Ovary (tissue), 9 donors: Measurements from ENCODE around the gene CELF1. TPM values are rescaled to one million over a fixed set of nuclear protein-coding genes. Genes with fewer than 3 reads are reported as not detected.

Experiments used
- DNase-seq, 5 donors: peaks; one replicate each; pipeline ENCODE4 v3.0.0-alpha.2; 2019 to 2020
- H3K27ac ChIP-seq, 2 donors: fragments of 200-600 bp; one replicate each; pipeline versions ENCODE4 v1.5.1 to v1.8.0; 2019 to 2022
- H3K27me3 ChIP-seq: fragments of 200-600 bp; one replicate; pipeline ENCODE4 v1.8.0; 2022
- H3K36me3 ChIP-seq: fragments of 200-600 bp; sonication (generic); one replicate; pipeline ENCODE4 v1.5.1; 2019
- H3K4me1 ChIP-seq: one replicate; pipeline ENCODE4 v1.8.1; 2013; ENCODE audit warnings: mild to moderate bottlenecking, moderate library complexity; ENCODE audit not compliant: insufficient read depth
- H3K4me3 ChIP-seq: fragments of 200-600 bp; sonication (generic); one replicate; pipeline ENCODE4 v1.5.1; 2017
- H3K9me3 ChIP-seq, 2 donors: fragments of 200-600 bp in 1 of 2; sonication (generic) in 1 of 2; one replicate each; pipeline versions ENCODE4 v1.5.1 to v1.8.1; 2013 to 2019; ENCODE audit warnings: mild to moderate bottlenecking in 1 of 2, moderate library complexity in 1 of 2
- EP300 ChIP-seq: sonication (generic); formaldehyde crosslinking; IDR thresholded peaks from one replicate; pipeline ENCODE4 v1.6.1; 2017; ENCODE audit warnings: antibody characterized with exemption
- POLR2A ChIP-seq: fragments of 450-650 bp; IDR thresholded peaks from one replicate; pipeline ENCODE4 v1.6.1; 2017; ENCODE audit warnings: antibody characterized with exemption, mild to moderate bottlenecking, moderate library complexity
- WGBS, 3 donors: extraction: QIAGEN DNeasy Blood & Tissue Kit in 1 of 3; methylation state at CpG; one replicate each; pipeline versions ENCODE4 v1.1.5 to v1.1.7; 2013 to 2017; 5-methylcytosine and 5-hydroxymethylcytosine counted together
- intact Hi-C, 4 donors: fragments of 100-400 bp; cut with DNase I; formaldehyde crosslinking; loops; one replicate each; pipeline versions ENCODE4 v1.11.0 to v1.15.1; 2022 to 2023
- polyA plus RNA-seq, 2 donors: library from polyadenylated mRNA; stranded (reverse); fragments of 200-250 nt in 1 of 2; fragments of 350-450 nt in 1 of 2; fragmentation: Illumina TruSeq in 1 of 2; extraction: RNeasy Lipid Tissue Mini Kit (QIAGEN cat#74804) in 1 of 2; gene quantifications; one replicate each; pipeline ENCODE4 v1.2.3, GENCODE V29; 2013 to 2014
- total RNA-seq, 7 donors: library from RNA; depleted of rRNA in 2 of 7; stranded (reverse); fragments of >200 nt in 2 of 7; fragmentation: NEBNext Ultra II Directional in 3 of 7; extraction: Animal tissue kit (Norgen Biotek cat#: 25700) in 3 of 7; gene quantifications; one replicate each; pipeline versions ENCODE4 v1.1.0 to v1.2.4, GENCODE V29; 2016 to 2023
- TF ChIP-seq, protein P1 (sequence below), 3 donors: fragments of 450-650 bp in 2 of 3; fragments of 200-600 bp in 1 of 3; IDR thresholded peaks; one replicate each; pipeline versions ENCODE4 v1.5.1 to v1.8.0; 2016 to 2022; ENCODE audit warnings: antibody characterized with exemption in 3 of 3, mild to moderate bottlenecking in 1 of 3
- donor health status: DM: no; HTN: no; CAD: no; lungs with moderate emphysema.
- donor health status: DM: no; HTN: no; CAD: no.
- donor health status: Bipolar disorder and iron deficiency.
- donor health status: DM: yes; HTN: yes; CAD: no.
- donor health status: DM: no; HTN: no; CAD: no.
- donor health status: DM: yes; HTN: yes; CAD: no.

CELF1 gene
- total and polyA plus RNA-seq, 9 donors: 25.0 to 109 (median 71.5) TPM

DNA sequence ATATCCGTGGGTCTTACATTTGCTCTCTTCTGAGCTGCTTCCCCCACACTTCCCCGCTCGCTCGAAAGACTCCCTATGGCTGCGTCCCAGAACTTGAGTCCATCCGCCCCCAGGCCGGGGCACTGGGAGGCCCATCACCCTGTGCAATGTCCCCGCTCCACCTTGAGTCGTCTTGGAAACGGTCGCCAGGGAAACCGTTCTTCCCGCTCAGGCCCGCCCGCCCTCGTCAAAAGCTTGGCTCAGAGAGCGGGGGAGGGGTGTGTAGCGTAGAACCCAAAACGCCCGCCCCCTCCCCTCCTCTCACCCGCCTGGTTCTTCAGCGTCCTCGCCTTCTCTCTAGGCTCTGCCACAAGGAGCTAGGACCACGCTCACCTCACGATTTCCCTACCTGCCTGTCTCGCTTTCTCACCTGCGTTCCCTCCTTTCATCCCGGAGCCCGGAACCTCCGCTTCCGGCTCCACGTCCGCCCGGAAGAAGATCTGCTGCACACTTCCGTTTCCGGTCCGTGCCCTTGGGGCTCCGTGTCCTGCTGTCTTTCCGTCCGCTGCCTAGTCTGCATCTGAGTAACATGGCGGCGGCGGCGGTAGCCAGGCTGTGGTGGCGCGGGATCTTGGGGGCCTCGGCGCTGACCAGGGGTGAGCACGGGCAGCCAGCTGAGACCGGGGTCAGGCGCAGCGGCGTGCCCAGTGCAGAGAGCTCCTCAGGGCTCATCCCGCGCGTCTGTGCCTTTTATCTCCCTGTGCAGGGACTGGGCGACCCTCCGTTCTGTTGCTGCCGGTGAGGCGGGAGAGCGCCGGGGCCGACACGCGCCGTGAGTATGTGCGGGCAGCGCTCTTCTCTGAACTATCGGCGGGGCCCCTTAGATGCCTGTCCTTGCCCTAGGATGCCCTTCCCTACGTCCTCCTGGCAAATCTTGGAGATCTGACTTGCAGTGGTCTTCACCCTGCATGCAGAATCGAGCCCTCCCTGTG is 25.9 kb upstream of the CELF1 start, which contains the start of the genes KBTBD4 and NDUFS3:
Gene KBTBD4, minus strand, starts transcription at position 447 of the 971 bp plus-strand sequence. Its CDS starts 19 bp downstream, at position 428.
Gene NDUFS3, plus strand, starts transcription at position 551 of the 971 bp plus-strand sequence. Its CDS starts 18 bp downstream, at position 569.
- intact Hi-C loops: no loop called here
- Histone ChIP-seq H3K27me3 (no peaks in the 10 kb centered on the region), H3K27ac (peak within 1 kb of the TSS; percentile 74 to 84), H3K4me1 (peaks cover 6% of the 10 kb centered on the region), H3K36me3 (no peaks in the 10 kb centered on the region), H3K9me3 (no peaks in the 10 kb centered on the region), H3K4me3 (peak within 1 kb of the TSS; percentile 86)
- TF ChIP-seq POLR2A (peak; percentile 75), EP300 (no peak)
- DNase-seq: peak; percentile 81 to 91 (median 90)
- WGBS, 3 donors: 0 to 1% (median 0%) methylated on average over 68 to 72 of the region's 72 CpGs

DNA sequence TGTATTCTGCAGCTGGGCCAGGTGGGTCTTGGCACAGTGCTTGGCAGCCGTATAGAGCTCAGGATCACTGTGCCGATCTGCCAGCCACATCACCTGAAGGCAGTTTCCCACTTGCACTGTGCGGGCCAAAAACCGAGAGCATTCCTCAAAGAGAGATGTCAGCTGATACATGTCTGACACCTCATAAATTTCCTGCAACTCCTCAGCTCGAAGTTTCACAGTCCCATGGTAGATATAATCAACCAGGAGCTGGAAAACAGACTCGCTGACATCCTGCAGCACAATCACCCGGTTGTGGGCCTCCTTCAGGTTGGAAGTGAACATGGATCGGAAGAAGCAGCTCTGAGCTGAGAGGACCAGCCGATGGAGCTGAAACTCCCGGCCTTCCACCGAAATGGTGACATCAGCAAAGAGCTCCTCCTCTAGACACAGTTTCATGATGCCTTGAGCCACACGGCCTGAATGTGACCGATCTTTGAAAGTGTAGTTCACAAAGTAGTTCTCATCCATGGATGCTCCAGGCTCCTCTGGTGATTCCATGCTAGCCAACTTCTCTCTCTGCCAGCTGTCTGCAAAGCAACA is 24.6 kb upstream of the CELF1 start:
- Histone ChIP-seq H3K4me3 (no peak overlapping the region), H3K9me3 (no peaks in the 10 kb centered on the region), H3K27me3 (no peaks in the 10 kb centered on the region), H3K27ac (no peak overlapping the region), H3K36me3 (no peaks in the 10 kb centered on the region), H3K4me1 (peaks cover 6% of the 10 kb centered on the region)
- TF ChIP-seq, protein P1, sequence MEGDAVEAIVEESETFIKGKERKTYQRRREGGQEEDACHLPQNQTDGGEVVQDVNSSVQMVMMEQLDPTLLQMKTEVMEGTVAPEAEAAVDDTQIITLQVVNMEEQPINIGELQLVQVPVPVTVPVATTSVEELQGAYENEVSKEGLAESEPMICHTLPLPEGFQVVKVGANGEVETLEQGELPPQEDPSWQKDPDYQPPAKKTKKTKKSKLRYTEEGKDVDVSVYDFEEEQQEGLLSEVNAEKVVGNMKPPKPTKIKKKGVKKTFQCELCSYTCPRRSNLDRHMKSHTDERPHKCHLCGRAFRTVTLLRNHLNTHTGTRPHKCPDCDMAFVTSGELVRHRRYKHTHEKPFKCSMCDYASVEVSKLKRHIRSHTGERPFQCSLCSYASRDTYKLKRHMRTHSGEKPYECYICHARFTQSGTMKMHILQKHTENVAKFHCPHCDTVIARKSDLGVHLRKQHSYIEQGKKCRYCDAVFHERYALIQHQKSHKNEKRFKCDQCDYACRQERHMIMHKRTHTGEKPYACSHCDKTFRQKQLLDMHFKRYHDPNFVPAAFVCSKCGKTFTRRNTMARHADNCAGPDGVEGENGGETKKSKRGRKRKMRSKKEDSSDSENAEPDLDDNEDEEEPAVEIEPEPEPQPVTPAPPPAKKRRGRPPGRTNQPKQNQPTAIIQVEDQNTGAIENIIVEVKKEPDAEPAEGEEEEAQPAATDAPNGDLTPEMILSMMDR (IDR thresholded peaks at IDR 0.05): no peak
- no peak for TF ChIP-seq EP300
- no peak for TF ChIP-seq POLR2A
- WGBS, 3 donors: 40 to 44% (median 42%) methylated on average over 13 of the region's 13 CpGs
- peak in 1 of 5 donors; percentile 29 for DNase-seq
- intact Hi-C loops: no loop called here

DNA sequence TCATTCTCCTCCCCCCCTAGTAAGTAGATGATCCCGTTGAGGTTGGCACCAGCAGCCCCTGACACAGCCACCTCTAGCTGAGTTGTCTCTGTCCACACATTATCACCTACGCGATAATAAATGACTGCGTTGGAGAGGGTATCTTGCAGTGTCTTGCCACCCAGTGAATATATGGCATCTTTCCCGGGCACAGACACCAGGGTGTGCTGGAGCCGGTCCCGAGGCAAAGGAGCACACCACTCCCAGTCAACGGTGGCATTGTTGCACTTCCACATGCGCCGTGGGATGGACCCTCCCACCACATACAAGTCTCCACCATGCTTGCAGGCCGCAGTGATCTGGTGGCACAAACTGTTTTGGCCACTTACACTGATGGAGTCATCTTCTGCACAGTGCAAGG is 20.4 kb upstream of the CELF1 start:
- Histone ChIP-seq H3K27me3 (no peaks in the 10 kb centered on the region), H3K9me3 (no peaks in the 10 kb centered on the region), H3K27ac (no peak overlapping the region), H3K4me1 (peaks cover 3% of the 10 kb centered on the region), H3K36me3 (no peaks in the 10 kb centered on the region), H3K4me3 (no peak overlapping the region)
- 77 to 89% (median 84%) methylated on average over 11 of the region's 11 CpGs for WGBS, 3 donors
- intact Hi-C loops: no loop called here
- TF ChIP-seq, protein P1 (IDR thresholded peaks at IDR 0.05): no peak
- TF ChIP-seq EP300 (no peak), POLR2A (no peak)
- DNase-seq: peak in 1 of 5 donors; percentile 28

DNA sequence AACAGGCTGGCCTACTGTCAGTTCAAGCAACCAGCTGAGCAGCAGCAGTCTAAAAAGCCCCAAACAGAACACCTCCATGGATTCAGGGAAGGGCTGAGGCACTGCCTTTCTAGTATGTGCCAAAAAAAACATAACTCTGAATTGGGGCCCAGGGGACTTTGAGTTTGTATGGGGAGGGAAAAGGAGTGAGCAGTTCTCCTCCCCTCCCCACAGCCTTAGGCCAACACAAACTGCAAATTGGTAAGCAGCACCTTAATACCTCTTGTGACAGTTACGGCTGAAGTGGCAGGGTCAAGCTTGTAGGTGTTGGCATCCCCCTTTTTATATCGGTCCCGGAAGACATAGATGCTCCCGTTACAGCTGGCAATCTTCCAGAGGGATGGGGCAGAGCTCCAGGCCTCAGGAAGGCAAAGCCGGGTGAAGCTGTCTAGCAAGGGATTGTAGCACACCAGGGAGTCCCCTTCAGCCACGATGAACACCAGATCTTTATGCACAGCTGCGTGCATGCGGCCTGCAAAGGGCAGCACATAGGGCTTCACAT is 19.9 kb upstream of the CELF1 start:
- Histone ChIP-seq H3K27ac (no peak overlapping the region), H3K36me3 (no peaks in the 10 kb centered on the region), H3K9me3 (no peaks in the 10 kb centered on the region), H3K4me1 (peaks cover 1% of the 10 kb centered on the region), H3K4me3 (no peak overlapping the region), H3K27me3 (no peaks in the 10 kb centered on the region)
- DNase-seq: peak in 1 of 5 donors; percentile 36
- TF ChIP-seq POLR2A (no peak), EP300 (no peak)
- TF ChIP-seq, protein P1 (IDR thresholded peaks at IDR 0.05): no peak
- 34 to 42% (median 36%) methylated on average over 8 of the region's 8 CpGs for WGBS, 3 donors
- intact Hi-C loops: no loop called here
